Tibial nerve (tissue), 4 donors: ENCODE results near the gene DLG1. TPM values are rescaled to one million over a fixed set of nuclear protein-coding genes. Genes with fewer than 3 reads are reported as not detected.

Experiments used
- DNase-seq, 2 donors: peaks; one replicate each; pipeline ENCODE4 v3.0.0-alpha.2; 2019; ENCODE audit warnings: low spot score in 2 of 2
- H3K27ac ChIP-seq, 4 donors: fragments of 200-600 bp; sonication (generic) in 3 of 4; one replicate each; pipeline ENCODE4 v1.5.1; 2017 to 2019; ENCODE audit warnings: mild to moderate bottlenecking in 1 of 4
- H3K27me3 ChIP-seq, 2 donors: fragments of 200-600 bp; sonication (generic) in 1 of 2; one replicate each; pipeline versions ENCODE4 v1.5.1 to v1.6.0; 2017 to 2019
- H3K36me3 ChIP-seq, 3 donors: fragments of 200-600 bp; sonication (generic); one replicate each; pipeline ENCODE4 v1.5.1; 2018 to 2019
- H3K4me1 ChIP-seq, 4 donors: fragments of 200-600 bp; sonication (generic) in 3 of 4; one replicate each; pipeline ENCODE4 v1.5.1; 2017 to 2019
- H3K4me3 ChIP-seq, 4 donors: fragments of 200-600 bp; sonication (generic) in 3 of 4; one replicate each; pipeline ENCODE4 v1.5.1; 2017 to 2019; ENCODE audit warnings: mild to moderate bottlenecking in 1 of 4, moderate library complexity in 1 of 4
- H3K9me3 ChIP-seq, 4 donors: fragments of 200-600 bp; sonication (generic) in 3 of 4; one replicate each; pipeline ENCODE4 v1.5.1; 2017 to 2019
- CTCF ChIP-seq, 5 experiments: fragments of 200-600 bp in 3 of 5; fragments of 450-650 bp in 2 of 5; sonication (generic) in 3 of 5; IDR thresholded peaks; one replicate each; pipeline ENCODE4 v1.5.1; 2016 to 2019; ENCODE audit warnings: antibody characterized with exemption in 5 of 5, mild to moderate bottlenecking in 3 of 5, moderate library complexity in 2 of 5
- EP300 ChIP-seq, 2 donors: sonication (generic); formaldehyde crosslinking; IDR thresholded peaks; one replicate each; pipeline ENCODE4 v1.6.1; 2017; ENCODE audit warnings: antibody characterized with exemption in 2 of 2, mild to moderate bottlenecking in 1 of 2
- POLR2A ChIP-seq, 2 donors: fragments of 450-650 bp; IDR thresholded peaks; one replicate each; pipeline ENCODE4 v1.6.1; 2017; ENCODE audit warnings: antibody characterized with exemption in 2 of 2, mild to moderate bottlenecking in 2 of 2, moderate library complexity in 2 of 2
- WGBS, 2 donors: methylation state at CpG; one replicate each; pipeline ENCODE4 v1.1.5; 2018; 5-methylcytosine and 5-hydroxymethylcytosine counted together
- total RNA-seq, 4 donors: library from RNA; depleted of rRNA; stranded (reverse); fragments of >200 nt; gene quantifications; one replicate each; pipeline ENCODE4 v1.1.0, GENCODE V29; 2016

DLG1 gene
- total RNA-seq, 4 donors from 2014 or later = 49.2 to 94.0 (median 71.1) TPM

- Histone ChIP-seq H3K27me3 (no peaks in the 10 kb centered on the region), H3K36me3 (no peaks in the 10 kb centered on the region), H3K9me3 (no peaks in the 10 kb centered on the region), H3K27ac (peak overlapping the region in 1 of 4 donors; percentile 10), H3K4me1 (peaks cover 0 to 37% (median 9%) of the 10 kb centered on the region in 4 donors), H3K4me3 (no peak overlapping the region)
- no peak for TF ChIP-seq POLR2A (IDR thresholded peaks at IDR 0.05)
- no peak for TF ChIP-seq CTCF (IDR thresholded peaks at IDR 0.05)
- no peak for TF ChIP-seq EP300 (IDR thresholded peaks at IDR 0.05)
- WGBS, 2 donors = 14 to 32% methylated on average over 3 of the region's 3 CpGs
- no peak for DNase-seq
Measured at GRCh38 chr3:197308591-197308990, 10.2 kb upstream of the DLG1 start.

- TF ChIP-seq EP300 (IDR thresholded peaks at IDR 0.05) (no peak), CTCF (IDR thresholded peaks at IDR 0.05) (no peak), POLR2A (IDR thresholded peaks at IDR 0.05) (no peak)
- no peak overlapping the region for H3K27ac ChIP-seq
- DNase-seq = no peak
- H3K4me3 ChIP-seq = no peak overlapping the region
- WGBS, 2 donors = 76 to 85% methylated on average over 7 of the region's 7 CpGs
- no peaks in the 10 kb centered on the region for H3K9me3 ChIP-seq
- no peaks in the 10 kb centered on the region for H3K36me3 ChIP-seq
- peaks cover 0 to 37% (median 9%) of the 10 kb centered on the region in 4 donors for H3K4me1 ChIP-seq
- H3K27me3 ChIP-seq = no peaks in the 10 kb centered on the region
Measured at GRCh38 chr3:197306374-197307086, 8.1 kb upstream of the DLG1 start.

- H3K4me1 ChIP-seq = peaks cover 0 to 34% (median 9%) of the 10 kb centered on the region in 4 donors
- H3K27me3 ChIP-seq = no peaks in the 10 kb centered on the region
- no peaks in the 10 kb centered on the region for H3K9me3 ChIP-seq
- no peak overlapping the region for H3K4me3 ChIP-seq
- DNase-seq = no peak
- H3K36me3 ChIP-seq = no peaks in the 10 kb centered on the region
- TF ChIP-seq POLR2A (IDR thresholded peaks at IDR 0.05) = no peak
- TF ChIP-seq EP300 (IDR thresholded peaks at IDR 0.05) = no peak
- TF ChIP-seq CTCF (IDR thresholded peaks at IDR 0.05) = no peak
- WGBS, 2 donors = 70 to 77% methylated on average over 1 of the region's 1 CpG
- H3K27ac ChIP-seq = no peak overlapping the region
Measured at GRCh38 chr3:197305854-197306253, 7.4 kb upstream of the DLG1 start.

- H3K9me3 ChIP-seq = no peaks in the 10 kb centered on the region
- H3K4me3 ChIP-seq = no peak overlapping the region
- H3K27me3 ChIP-seq = no peaks in the 10 kb centered on the region
- no peaks in the 10 kb centered on the region for H3K36me3 ChIP-seq
- TF ChIP-seq EP300 (IDR thresholded peaks at IDR 0.05) (no peak), POLR2A (IDR thresholded peaks at IDR 0.05) (no peak), CTCF (IDR thresholded peaks at IDR 0.05) (no peak)
- H3K4me1 ChIP-seq = peaks cover 0 to 24% (median 2%) of the 10 kb centered on the region in 4 donors
- no peak overlapping the region for H3K27ac ChIP-seq
- 76 to 81% methylated on average over 6 of the region's 6 CpGs for WGBS, 2 donors
- no peak for DNase-seq
Measured at GRCh38 chr3:197303452-197303851, 5.0 kb upstream of the DLG1 start.

GRCh38 chr3:197302696-197303341 is 4.4 kb upstream of the DLG1 start:
- Histone ChIP-seq H3K4me1 (peaks cover 0 to 21% (median 2%) of the 10 kb centered on the region in 4 donors), H3K4me3 (no peak overlapping the region), H3K27ac (no peak overlapping the region), H3K27me3 (no peaks in the 10 kb centered on the region), H3K36me3 (no peaks in the 10 kb centered on the region), H3K9me3 (no peaks in the 10 kb centered on the region)
- 79 to 84% methylated on average over 3 of the region's 3 CpGs for WGBS, 2 donors
- TF ChIP-seq EP300 (IDR thresholded peaks at IDR 0.05) (no peak), POLR2A (IDR thresholded peaks at IDR 0.05) (no peak), CTCF (IDR thresholded peaks at IDR 0.05) (no peak)
- DNase-seq = no peak
